Measurements from ENCODE around the gene DNAJC4. TPM values are rescaled to one million over a fixed set of nuclear protein-coding genes. Genes with fewer than 3 reads are reported as not detected.

The DNAJC4 gene
- total RNA-seq, 6 experiments from 2014 or later: 21.7 to 29.5 (median 23.2) TPM

DNA sequence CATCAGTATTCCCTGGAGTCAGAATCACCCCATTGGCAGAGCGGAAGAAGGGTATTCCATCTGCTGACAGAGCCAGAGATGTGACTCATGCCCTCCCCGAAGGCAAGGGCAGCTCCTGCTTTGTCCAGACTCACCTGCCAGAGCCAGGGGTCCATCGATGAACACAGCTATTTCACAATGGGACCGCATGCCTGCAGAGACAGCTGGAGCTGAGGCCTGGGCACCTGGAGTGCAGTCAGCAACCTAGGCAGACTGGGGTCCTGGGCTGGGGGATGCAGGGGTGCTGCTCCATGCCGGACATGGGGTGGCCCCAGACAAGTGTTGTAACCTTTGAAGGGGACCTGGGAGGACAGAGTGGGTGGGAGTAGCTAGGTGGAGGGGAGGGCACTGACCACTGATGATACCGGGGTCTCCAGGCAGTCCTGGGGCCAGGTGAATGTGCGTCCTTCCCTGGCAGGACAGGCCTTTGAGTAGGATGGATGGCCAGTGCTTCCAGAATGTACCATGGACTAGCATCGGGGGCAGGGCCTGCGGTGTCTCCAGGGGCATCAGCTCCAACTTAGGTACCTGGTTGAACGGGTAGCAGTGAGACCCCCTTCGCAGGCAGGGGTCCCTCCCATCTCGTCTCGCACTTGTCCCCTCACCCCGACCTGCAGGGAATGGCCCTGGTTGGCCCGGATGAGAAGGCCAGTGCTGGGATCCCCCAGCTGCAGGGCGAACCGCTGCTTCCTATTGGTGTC is 6.0 kb upstream of the DNAJC4 start:
- DNase-seq: no peak

DNA sequence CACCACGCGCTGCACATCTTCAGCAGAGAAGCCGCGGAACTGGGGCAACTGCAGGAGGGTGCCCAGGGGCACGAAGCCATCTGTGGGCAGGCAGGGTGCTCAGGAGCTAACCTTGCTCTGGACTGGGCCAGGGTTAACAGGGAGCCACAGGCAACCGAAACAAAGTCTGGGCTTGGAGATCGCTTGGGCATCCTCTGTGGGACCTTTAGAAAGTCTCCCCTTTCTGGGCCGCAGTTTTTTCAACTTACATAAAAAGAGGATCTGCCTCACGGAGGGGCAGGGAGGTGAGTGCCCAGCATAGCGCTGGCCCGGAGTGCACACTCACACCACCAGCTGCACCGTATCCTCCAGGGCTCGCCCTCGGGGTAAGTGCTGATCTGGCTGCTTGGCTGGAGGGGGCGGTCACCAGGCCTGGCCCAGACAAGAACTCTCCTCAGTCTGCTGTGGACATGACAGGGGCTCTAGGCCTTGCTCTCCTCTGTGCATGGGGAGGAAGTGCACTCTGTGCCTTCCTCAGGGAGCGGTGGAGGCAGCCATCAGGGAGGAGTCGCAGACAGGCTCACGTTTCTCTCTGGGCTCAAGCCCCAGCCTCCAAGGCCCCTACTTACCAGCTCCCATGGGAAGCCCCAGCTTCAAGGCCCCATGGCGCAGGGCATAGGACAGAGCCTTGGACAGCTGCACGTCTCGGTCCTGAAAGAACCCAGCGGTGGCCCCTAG is 5.3 kb upstream of the DNAJC4 start:
- TF ChIP-seq, protein P1, sequence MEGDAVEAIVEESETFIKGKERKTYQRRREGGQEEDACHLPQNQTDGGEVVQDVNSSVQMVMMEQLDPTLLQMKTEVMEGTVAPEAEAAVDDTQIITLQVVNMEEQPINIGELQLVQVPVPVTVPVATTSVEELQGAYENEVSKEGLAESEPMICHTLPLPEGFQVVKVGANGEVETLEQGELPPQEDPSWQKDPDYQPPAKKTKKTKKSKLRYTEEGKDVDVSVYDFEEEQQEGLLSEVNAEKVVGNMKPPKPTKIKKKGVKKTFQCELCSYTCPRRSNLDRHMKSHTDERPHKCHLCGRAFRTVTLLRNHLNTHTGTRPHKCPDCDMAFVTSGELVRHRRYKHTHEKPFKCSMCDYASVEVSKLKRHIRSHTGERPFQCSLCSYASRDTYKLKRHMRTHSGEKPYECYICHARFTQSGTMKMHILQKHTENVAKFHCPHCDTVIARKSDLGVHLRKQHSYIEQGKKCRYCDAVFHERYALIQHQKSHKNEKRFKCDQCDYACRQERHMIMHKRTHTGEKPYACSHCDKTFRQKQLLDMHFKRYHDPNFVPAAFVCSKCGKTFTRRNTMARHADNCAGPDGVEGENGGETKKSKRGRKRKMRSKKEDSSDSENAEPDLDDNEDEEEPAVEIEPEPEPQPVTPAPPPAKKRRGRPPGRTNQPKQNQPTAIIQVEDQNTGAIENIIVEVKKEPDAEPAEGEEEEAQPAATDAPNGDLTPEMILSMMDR (IDR thresholded peaks at IDR 0.05): no peak
- no peaks in the 10 kb centered on the region for H3K9me3 Mint-ChIP-seq
- H3K27ac Mint-ChIP-seq: peak overlapping the region; percentile 64
- H3K36me3 Mint-ChIP-seq (ENCODE audit: low read depth): no peaks in the 10 kb centered on the region; the same call in 1 of the 2 replicates
- DNase-seq: no peak
- no peaks in the 10 kb centered on the region; the same call in 1 of the 2 replicates for H3K27me3 Mint-ChIP-seq (ENCODE audit: insufficient read depth)
- peaks cover 33% of the 10 kb centered on the region for H3K4me1 Mint-ChIP-seq (ENCODE audit: low read depth)
- peak overlapping the region; percentile 87 for H3K4me3 Mint-ChIP-seq

More for the DNA sequence above, 6.0 kb upstream of the DNAJC4 start:
- no peak overlapping the region for H3K27ac Mint-ChIP-seq
- H3K27me3 Mint-ChIP-seq (ENCODE audit: insufficient read depth): no peaks in the 10 kb centered on the region; the same call in 1 of the 2 replicates
- no peak overlapping the region; the same call in 1 of the 2 replicates for H3K4me3 Mint-ChIP-seq
- no peaks in the 10 kb centered on the region for H3K9me3 Mint-ChIP-seq
- no peaks in the 10 kb centered on the region; the same call in 1 of the 2 replicates for H3K36me3 Mint-ChIP-seq (ENCODE audit: low read depth)
- peaks cover 25% of the 10 kb centered on the region for H3K4me1 Mint-ChIP-seq (ENCODE audit: low read depth)
- TF ChIP-seq, protein P1 (IDR thresholded peaks at IDR 0.05): no peak

DNA sequence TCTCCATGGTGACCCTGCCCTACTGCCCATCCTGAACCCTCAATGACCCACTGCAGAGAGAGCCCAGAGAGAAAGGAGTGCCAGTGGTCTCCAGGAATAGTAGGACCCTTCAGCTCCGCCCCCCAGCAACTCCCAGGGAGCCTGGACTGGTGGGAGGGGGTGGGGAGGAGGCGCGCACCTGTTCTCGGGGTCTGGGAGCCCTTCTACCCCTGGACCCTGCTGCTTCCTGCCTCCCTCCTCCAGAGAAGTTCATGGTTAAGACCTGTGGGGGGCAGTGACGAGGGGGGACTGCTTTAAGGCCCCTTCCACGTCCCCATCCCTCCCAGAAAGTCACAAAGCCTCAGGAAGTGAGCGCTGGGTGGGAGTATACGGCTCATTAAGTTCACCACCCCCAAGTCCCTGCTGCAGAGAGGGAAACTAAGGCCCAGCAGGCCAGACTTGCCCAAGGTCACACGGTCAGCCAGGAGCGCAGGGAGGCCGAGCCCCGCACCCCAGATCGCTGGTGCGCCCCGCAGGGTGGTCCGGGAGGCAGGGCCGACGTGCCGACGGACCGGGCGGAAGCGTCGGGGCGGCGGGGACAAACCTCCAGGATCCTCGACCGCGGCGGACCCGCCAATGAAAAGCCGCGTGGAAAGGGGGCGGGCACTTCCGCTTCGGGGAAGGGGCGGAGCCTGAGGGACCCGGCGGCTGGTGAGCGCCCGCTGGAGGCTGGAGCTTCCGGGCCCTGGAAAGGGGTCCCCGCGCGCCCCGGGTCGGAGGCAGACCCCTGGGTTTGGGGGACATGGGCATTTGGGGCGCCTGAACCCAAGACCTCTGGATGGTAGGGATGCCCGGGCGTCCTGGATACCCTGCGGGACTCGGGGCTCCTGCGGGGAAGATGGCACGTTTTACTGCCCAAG is 4.5 kb upstream of the DNAJC4 start, which contains the start of the genes NUDT22 and TRPT1:
Gene NUDT22, plus strand, starts transcription at position 667 of the 899 bp plus-strand sequence. CDS start 379 bp downstream, outside the sequence.
Gene TRPT1, minus strand, starts transcription at position 579 of the 899 bp plus-strand sequence. Its CDS starts 326 bp downstream, at position 253.
- TF ChIP-seq, protein P1 (IDR thresholded peaks at IDR 0.05): peak; percentile 23; the same call in 1 of the 2 replicates
- Mint-ChIP-seq H3K4me1 (ENCODE audit: low read depth) (peaks cover 33% of the 10 kb centered on the region), H3K9me3 (no peaks in the 10 kb centered on the region), H3K27me3 (ENCODE audit: insufficient read depth) (no peaks in the 10 kb centered on the region; the same call in 1 of the 2 replicates), H3K4me3 (peak within 1 kb of the TSS; percentile 87), H3K36me3 (ENCODE audit: low read depth) (no peaks in the 10 kb centered on the region; the same call in 1 of the 2 replicates), H3K27ac (peak within 1 kb of the TSS; percentile 64)
- peak; percentile 71 for DNase-seq

DNA sequence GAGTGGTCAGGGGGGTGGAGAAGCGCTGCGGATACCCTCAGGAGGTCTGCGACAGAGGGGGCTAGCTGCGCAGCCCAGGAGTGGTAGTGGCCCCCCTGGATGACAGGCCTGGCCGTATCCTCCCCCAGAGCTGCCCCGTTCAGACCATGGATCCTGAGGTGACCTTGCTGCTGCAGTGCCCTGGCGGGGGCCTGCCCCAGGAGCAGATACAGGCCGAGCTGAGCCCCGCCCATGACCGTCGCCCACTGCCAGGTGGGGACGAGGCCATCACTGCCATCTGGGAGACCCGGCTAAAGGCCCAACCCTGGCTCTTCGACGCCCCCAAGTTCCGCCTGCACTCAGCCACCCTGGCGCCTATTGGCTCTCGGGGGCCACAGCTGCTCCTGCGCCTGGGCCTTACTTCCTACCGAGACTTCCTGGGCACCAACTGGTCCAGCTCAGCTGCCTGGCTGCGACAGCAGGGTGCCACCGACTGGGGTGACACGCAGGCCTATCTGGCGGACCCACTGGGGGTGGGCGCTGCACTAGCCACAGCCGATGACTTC is 3.8 kb upstream of the DNAJC4 start:
- H3K36me3 Mint-ChIP-seq (ENCODE audit: low read depth): no peaks in the 10 kb centered on the region; the same call in 1 of the 2 replicates
- TF ChIP-seq, protein P1 (IDR thresholded peaks at IDR 0.05): no peak
- no peaks in the 10 kb centered on the region for H3K9me3 Mint-ChIP-seq
- H3K27me3 Mint-ChIP-seq (ENCODE audit: insufficient read depth): no peaks in the 10 kb centered on the region; the same call in 1 of the 2 replicates
- DNase-seq: no peak
- H3K4me3 Mint-ChIP-seq: peak overlapping the region; percentile 87
- H3K27ac Mint-ChIP-seq: peak overlapping the region; percentile 59
- H3K4me1 Mint-ChIP-seq (ENCODE audit: low read depth): peaks cover 35% of the 10 kb centered on the region
